Measurements from ENCODE around the gene HTR4. TPM values are rescaled to one million over a fixed set of nuclear protein-coding genes. Genes with fewer than 3 reads are reported as not detected.

The HTR4 gene
- total and polyA plus RNA-seq, 2 of the 4 experiments (the other 2 are of a cell fraction) = not detected

DNA sequence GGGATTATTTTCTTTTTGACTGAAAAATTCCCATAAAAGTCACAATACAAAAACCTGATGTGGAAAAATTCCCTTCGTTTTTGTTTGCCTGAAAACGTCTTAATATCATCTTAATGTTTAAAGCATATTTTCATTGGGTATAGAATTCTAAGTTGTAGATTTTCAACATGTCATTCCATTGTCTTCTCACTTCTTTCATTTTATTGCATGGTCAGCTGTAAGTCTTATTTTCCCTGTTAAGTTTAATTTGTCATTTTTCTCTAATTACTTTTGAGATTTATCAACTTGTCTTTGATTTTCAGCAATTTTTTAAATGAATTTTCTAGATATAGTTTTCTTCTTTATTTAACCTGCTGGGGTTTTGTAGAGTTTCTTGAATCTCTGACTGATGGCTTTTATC is 138.9 kb downstream of the HTR4 start:
- H3K9me1 ChIP-seq (ENCODE audit: insufficient read depth, low read length) = no peaks in the 10 kb centered on the region
- no peak overlapping the region for H3K14ac ChIP-seq (replicated peaks; ENCODE audit: low read depth, low read length)
- H3K9me3 ChIP-seq (ENCODE audit: control insufficient read depth, insufficient read depth, low read length) = no peaks in the 10 kb centered on the region
- no peak overlapping the region for H3K23ac ChIP-seq (ENCODE audit: low read depth, low read length)
- H4K5ac ChIP-seq (ENCODE audit: low read depth, low read length) = no peak overlapping the region
- no peak overlapping the region for H3K4me2 ChIP-seq (ENCODE audit: low read depth, low read length)
- WGBS, 2 experiments (ENCODE audit: extremely low coverage in 2 of 2, insufficient read length in 1 of 2) = no CpG with 5 or more reads among the region's 2 CpGs
- CTCF ChIA-PET = no interaction called here
- H3K4me3 ChIP-seq (ENCODE audit: insufficient read depth, low read depth, low read length) = no peak overlapping the region
- no TSS peak for BruUV-seq (replicated peaks)
- no peak overlapping the region for H2AK9ac ChIP-seq (replicated peaks; ENCODE audit: low read depth, low read length, poor library complexity)
- no peak overlapping the region for H2BK120ac ChIP-seq (ENCODE audit: low read depth, low read length)
- no peaks in the 10 kb centered on the region for H4K20me1 ChIP-seq (ENCODE audit: insufficient read depth, low read length)
- no peak overlapping the region for H3K27ac ChIP-seq (ENCODE audit: insufficient read depth, low read length)
- TF ChIP-seq RCOR1 (IDR thresholded peaks at IDR 0.05; ENCODE audit: insufficient replicate concordance, low read length) (no peak), BHLHE40 (IDR thresholded peaks at IDR 0.05; ENCODE audit: low read depth, low read length) (no peak), MXI1 (IDR thresholded peaks at IDR 0.05; ENCODE audit: borderline replicate concordance, low read depth, low read length) (no peak), MAZ (IDR thresholded peaks at IDR 0.05; ENCODE audit: borderline replicate concordance, low read depth, low read length) (no peak), SMC3 (IDR thresholded peaks at IDR 0.05; ENCODE audit: low read depth, low read length) (no peak), RFX5 (IDR thresholded peaks at IDR 0.05; ENCODE audit: low read depth, low read length) (no peak), CEBPB (IDR thresholded peaks at IDR 0.05; ENCODE audit: low read depth, low read length) (no peak), POLR2A (IDR thresholded peaks at IDR 0.05; ENCODE audit: low read depth, low read length) (no peak), CHD1 (IDR thresholded peaks at IDR 0.05; ENCODE audit: low read depth, low read length) (no peak), FOS (IDR thresholded peaks at IDR 0.05; ENCODE audit: low read depth, low read length) (no peak), RAD21 (IDR thresholded peaks at IDR 0.05; ENCODE audit: low read length) (no peak), MAFK (IDR thresholded peaks at IDR 0.05; ENCODE audit: low read depth, low read length) (no peak)
- TF ChIP-seq, protein P1, sequence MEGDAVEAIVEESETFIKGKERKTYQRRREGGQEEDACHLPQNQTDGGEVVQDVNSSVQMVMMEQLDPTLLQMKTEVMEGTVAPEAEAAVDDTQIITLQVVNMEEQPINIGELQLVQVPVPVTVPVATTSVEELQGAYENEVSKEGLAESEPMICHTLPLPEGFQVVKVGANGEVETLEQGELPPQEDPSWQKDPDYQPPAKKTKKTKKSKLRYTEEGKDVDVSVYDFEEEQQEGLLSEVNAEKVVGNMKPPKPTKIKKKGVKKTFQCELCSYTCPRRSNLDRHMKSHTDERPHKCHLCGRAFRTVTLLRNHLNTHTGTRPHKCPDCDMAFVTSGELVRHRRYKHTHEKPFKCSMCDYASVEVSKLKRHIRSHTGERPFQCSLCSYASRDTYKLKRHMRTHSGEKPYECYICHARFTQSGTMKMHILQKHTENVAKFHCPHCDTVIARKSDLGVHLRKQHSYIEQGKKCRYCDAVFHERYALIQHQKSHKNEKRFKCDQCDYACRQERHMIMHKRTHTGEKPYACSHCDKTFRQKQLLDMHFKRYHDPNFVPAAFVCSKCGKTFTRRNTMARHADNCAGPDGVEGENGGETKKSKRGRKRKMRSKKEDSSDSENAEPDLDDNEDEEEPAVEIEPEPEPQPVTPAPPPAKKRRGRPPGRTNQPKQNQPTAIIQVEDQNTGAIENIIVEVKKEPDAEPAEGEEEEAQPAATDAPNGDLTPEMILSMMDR (conservative IDR thresholded peaks at IDR 0.05; ENCODE audit: low read depth, low read length) = no peak
- TF ChIP-seq, protein P2, sequence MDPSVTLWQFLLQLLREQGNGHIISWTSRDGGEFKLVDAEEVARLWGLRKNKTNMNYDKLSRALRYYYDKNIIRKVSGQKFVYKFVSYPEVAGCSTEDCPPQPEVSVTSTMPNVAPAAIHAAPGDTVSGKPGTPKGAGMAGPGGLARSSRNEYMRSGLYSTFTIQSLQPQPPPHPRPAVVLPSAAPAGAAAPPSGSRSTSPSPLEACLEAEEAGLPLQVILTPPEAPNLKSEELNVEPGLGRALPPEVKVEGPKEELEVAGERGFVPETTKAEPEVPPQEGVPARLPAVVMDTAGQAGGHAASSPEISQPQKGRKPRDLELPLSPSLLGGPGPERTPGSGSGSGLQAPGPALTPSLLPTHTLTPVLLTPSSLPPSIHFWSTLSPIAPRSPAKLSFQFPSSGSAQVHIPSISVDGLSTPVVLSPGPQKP (IDR thresholded peaks at IDR 0.05; ENCODE audit: borderline replicate concordance, low read depth, low read length) = no peak
- TF ChIP-seq, protein P3, sequence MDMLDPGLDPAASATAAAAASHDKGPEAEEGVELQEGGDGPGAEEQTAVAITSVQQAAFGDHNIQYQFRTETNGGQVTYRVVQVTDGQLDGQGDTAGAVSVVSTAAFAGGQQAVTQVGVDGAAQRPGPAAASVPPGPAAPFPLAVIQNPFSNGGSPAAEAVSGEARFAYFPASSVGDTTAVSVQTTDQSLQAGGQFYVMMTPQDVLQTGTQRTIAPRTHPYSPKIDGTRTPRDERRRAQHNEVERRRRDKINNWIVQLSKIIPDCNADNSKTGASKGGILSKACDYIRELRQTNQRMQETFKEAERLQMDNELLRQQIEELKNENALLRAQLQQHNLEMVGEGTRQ (IDR thresholded peaks at IDR 0.05; ENCODE audit: low read depth, low read length) = no peak
- ATAC-seq (ENCODE audit: low read depth) (no peak), DNase-seq (no peak)
- H4K91ac ChIP-seq (ENCODE audit: insufficient read depth, low read depth, low read length) = no peak overlapping the region
- no peaks in the 10 kb centered on the region for H3K4me1 ChIP-seq (ENCODE audit: control insufficient read depth, insufficient read depth, low read length)
- H3K4ac ChIP-seq (ENCODE audit: low read depth, low read length) = no peak overlapping the region
- POLR2A ChIA-PET (ENCODE audit: unreplicated experiment) = no interaction called here
- H2AK5ac ChIP-seq (ENCODE audit: low read depth, low read length) = no peak overlapping the region
- no peaks in the 10 kb centered on the region for H3K36me3 ChIP-seq (ENCODE audit: control insufficient read depth, insufficient read depth, low read length)
- H3K56ac ChIP-seq (ENCODE audit: extremely low read depth, insufficient read depth, low read length) = no peak overlapping the region
- in situ Hi-C loops (cut with MboI; ENCODE audit: low sequenced_read_pairs) = no loop called here
- dilution Hi-C loops (cut with HindIII; ENCODE audit: low sequenced_read_pairs, unreplicated experiment) = no loop called here
- no peak overlapping the region for H2BK15ac ChIP-seq (ENCODE audit: low read depth, low read length)
- H4K8ac ChIP-seq (ENCODE audit: low read depth in 2 of 2, low read length in 2 of 2) = no peak overlapping the region
- H3K27me3 ChIP-seq (ENCODE audit: control insufficient read depth, insufficient read depth, low read length) = no peaks in the 10 kb centered on the region; the same call in 1 of the 2 replicates
- no peak overlapping the region for H2AFZ ChIP-seq (replicated peaks; ENCODE audit: low read length, poor library complexity)
- no peak overlapping the region for H2BK5ac ChIP-seq (ENCODE audit: low read depth, low read length, poor library complexity, severe bottlenecking)
- no peak overlapping the region for H2BK20ac ChIP-seq (ENCODE audit: low read depth, low read length)
- no peaks in the 10 kb centered on the region for H3K79me1 ChIP-seq (ENCODE audit: low read depth in 1 of 2, low read length in 2 of 2)
- H3K18ac ChIP-seq (ENCODE audit: low read depth, low read length) = no peak overlapping the region
- intact Hi-C loops (cut with micrococcal nuclease) = no loop called here
- no peak overlapping the region for H3K9ac ChIP-seq (ENCODE audit: low read depth, low read length)

All from IMR-90 (cell line).